ENCODE measurements around the gene BEND4.

The BEND4 gene

DNA sequence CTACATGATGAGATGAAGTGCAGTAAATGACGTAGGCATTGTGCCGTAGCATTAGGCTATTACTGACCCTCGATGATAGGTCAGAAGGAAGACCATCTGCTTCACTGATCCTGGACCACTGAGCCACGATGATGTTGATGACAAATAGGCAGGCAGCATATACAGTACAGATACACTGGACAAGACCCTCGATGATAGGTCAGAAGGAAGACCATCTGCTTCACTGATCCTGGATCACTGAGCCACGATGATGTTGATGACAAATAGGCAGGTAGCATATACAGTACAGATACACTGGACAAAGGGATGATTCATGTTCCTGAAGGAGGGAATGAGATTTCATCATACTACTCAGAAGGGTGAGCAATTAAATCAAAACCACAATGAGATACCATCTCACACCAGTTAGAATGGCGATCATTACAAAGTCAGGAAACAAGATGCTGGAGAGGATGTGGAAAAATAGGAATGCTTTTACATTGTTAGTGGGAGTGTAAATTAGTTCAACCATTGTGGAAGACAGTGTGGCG lies 50.9 kb downstream of the BEND4 start:
- Histone ChIP-seq H3K9me3 (ENCODE audit: insufficient read depth, low read depth, low read length) (no peaks in the 10 kb centered on the region), H3K27me3 (ENCODE audit: insufficient read depth, low read length) (no peaks in the 10 kb centered on the region), H3K4me1 (ENCODE audit: insufficient read depth, low read length) (no peaks in the 10 kb centered on the region), H3K27ac (ENCODE audit: low read depth, low read length) (no peak overlapping the region), H3K9ac (ENCODE audit: low read depth, low read length) (no peak overlapping the region), H3K36me3 (ENCODE audit: insufficient read depth, low read length) (no peaks in the 10 kb centered on the region), H3K4me3 (ENCODE audit: low read length) (no peak overlapping the region)
- 97% methylated on average over 8 of the region's 8 CpGs for WGBS

DNA sequence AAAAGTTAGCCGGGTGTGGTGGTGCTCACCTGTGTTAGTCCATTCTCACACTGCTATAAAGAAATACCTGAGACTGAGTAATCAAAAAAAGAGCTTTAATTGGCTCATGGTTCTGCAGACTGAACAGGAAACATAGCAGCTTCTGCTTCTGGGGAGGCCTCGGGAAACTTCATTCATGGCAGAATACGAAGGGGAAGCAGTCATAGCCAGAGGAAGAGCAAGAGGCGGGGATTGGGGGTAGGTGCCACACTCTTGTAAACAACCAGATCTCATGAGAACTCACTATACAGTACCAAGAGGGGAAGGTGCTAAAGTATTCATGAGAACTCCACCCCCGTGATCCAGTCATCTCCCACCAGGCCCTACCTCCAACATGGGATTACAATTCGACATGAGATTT lies 64.1 kb downstream of the BEND4 start:
- H3K27ac ChIP-seq (ENCODE audit: low read depth, low read length): no peak overlapping the region
- 96% methylated on average over 5 of the region's 6 CpGs for WGBS
- H3K36me3 ChIP-seq (ENCODE audit: insufficient read depth, low read length): peaks cover 16% of the 10 kb centered on the region
- H3K4me3 ChIP-seq (ENCODE audit: low read length): no peak overlapping the region
- H3K27me3 ChIP-seq (ENCODE audit: insufficient read depth, low read length): no peaks in the 10 kb centered on the region
- no peaks in the 10 kb centered on the region for H3K4me1 ChIP-seq (ENCODE audit: insufficient read depth, low read length)
- H3K9me3 ChIP-seq (ENCODE audit: insufficient read depth, low read depth, low read length): no peaks in the 10 kb centered on the region
- no peak overlapping the region for H3K9ac ChIP-seq (ENCODE audit: low read depth, low read length)

DNA sequence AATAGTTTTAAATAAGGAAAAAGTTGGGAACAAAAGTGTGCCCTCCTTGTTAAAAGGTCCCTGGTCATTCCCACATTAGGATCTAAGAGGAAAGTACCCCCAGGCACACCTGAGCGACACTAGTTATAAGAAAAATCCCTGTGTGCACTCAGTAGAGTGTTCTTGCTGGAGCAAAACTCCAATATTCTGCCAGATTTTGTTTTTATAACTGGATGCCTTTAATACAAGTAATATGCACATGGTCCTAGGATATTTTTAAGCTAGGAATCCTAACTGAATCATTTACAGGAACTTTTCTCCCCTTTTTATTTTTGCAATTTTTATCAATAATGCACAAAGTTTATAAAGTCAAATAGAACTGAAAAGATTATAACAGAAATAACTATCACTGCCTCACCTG lies 68.6 kb downstream of the BEND4 start:
- Histone ChIP-seq H3K9me3 (ENCODE audit: insufficient read depth, low read depth, low read length) (no peaks in the 10 kb centered on the region), H3K9ac (ENCODE audit: low read depth, low read length) (no peak overlapping the region), H3K4me3 (ENCODE audit: low read length) (no peak overlapping the region), H3K27ac (ENCODE audit: low read depth, low read length) (no peak overlapping the region), H3K36me3 (ENCODE audit: insufficient read depth, low read length) (peaks cover 30% of the 10 kb centered on the region), H3K27me3 (ENCODE audit: insufficient read depth, low read length) (no peaks in the 10 kb centered on the region), H3K4me1 (ENCODE audit: insufficient read depth, low read length) (no peaks in the 10 kb centered on the region)
- 100% methylated on average over 1 of the region's 1 CpG for WGBS

DNA sequence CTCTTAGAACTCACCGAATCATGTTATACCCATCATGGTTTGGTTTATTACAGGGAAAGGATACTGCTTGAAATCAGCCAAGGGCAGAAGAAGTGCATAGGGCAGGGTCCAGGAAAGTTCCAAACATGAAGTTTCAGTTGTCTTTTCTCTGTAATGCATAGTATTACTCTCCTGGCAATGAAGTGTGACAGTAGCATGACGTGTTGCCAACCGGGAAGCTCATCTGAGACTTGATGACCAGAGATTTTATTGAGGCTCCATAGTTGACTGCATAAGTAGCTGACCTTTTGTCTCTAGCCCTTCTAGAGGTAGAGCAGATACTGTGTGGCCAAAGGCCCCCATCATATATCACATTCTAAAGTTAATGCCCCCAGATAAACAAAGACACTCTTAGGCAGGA lies 72.1 kb downstream of the BEND4 start:
- Histone ChIP-seq H3K9ac (ENCODE audit: low read depth, low read length) (no peak overlapping the region), H3K36me3 (ENCODE audit: insufficient read depth, low read length) (peaks cover 41% of the 10 kb centered on the region), H3K4me3 (ENCODE audit: low read length) (no peak overlapping the region), H3K9me3 (ENCODE audit: insufficient read depth, low read depth, low read length) (no peaks in the 10 kb centered on the region), H3K4me1 (ENCODE audit: insufficient read depth, low read length) (no peaks in the 10 kb centered on the region), H3K27me3 (ENCODE audit: insufficient read depth, low read length) (no peaks in the 10 kb centered on the region), H3K27ac (ENCODE audit: low read depth, low read length) (no peak overlapping the region)
- 97% methylated on average over 3 of the region's 3 CpGs for WGBS

DNA sequence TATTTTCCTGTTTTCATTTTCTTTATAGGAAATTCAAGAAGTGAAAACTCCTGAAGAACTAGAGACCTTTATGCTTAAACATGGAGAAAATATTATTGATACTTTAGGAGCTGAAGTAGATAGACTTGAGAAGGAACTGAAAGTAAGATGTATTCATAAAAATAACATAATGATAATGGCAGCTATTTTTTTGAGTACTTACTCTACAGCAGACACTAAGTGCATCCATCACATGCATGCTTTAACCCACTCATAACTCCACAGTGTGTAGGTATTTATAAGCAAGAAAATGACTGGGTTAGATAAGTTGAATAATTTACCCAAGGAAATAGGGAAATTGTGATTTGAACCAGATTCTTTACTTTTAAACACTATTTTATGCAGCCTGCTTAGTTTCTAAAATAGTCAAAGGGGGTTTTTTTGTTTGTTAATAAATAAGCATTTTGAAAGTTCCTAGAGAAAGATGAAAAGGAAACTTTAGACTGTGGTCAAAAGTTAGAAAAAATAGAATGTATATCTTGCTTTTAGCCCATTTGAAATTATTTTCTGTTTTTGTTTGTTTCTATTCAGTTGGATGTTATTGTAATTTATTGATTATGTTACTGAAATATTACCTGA lies 74.2 kb downstream of the BEND4 start:
- Histone ChIP-seq H3K4me1 (ENCODE audit: insufficient read depth, low read length) (no peaks in the 10 kb centered on the region; the same call in 1 of the 2 replicates), H3K4me3 (ENCODE audit: low read length) (no peak overlapping the region), H3K9ac (ENCODE audit: low read depth, low read length) (no peak overlapping the region), H3K27ac (ENCODE audit: low read depth, low read length) (no peak overlapping the region), H3K27me3 (ENCODE audit: insufficient read depth, low read length) (no peaks in the 10 kb centered on the region), H3K9me3 (ENCODE audit: insufficient read depth, low read depth, low read length) (no peaks in the 10 kb centered on the region), H3K36me3 (ENCODE audit: insufficient read depth, low read length) (peaks cover 48% of the 10 kb centered on the region)

DNA sequence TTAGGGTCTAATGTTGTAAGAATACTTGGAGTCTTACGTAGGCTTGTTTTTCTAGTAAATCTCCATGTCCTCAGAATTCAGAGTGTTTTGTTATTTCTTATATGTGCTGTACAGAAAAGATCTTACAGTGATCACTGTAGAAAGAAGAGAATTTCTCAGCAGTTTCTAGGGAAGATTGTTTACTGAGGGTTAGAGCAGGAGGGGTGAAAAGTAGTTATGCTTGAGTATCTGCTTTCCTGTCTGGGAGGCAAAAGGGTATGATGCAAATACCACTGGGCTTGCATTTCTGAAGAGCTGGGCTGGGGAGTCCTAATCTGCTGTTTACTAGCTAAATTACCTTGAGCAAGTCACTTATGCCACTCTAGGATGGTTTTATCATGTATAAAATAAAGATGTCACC lies 78.2 kb downstream of the BEND4 start:
- Histone ChIP-seq H3K4me3 (ENCODE audit: low read length) (no peak overlapping the region), H3K9me3 (ENCODE audit: insufficient read depth, low read depth, low read length) (no peaks in the 10 kb centered on the region), H3K27me3 (ENCODE audit: insufficient read depth, low read length) (no peaks in the 10 kb centered on the region), H3K4me1 (ENCODE audit: insufficient read depth, low read length) (no peaks in the 10 kb centered on the region; the same call in 1 of the 2 replicates), H3K27ac (ENCODE audit: low read depth, low read length) (no peak overlapping the region), H3K36me3 (ENCODE audit: insufficient read depth, low read length) (peaks cover 69% of the 10 kb centered on the region), H3K9ac (ENCODE audit: low read depth, low read length) (no peak overlapping the region)
- 90% methylated on average over 1 of the region's 1 CpG for WGBS

DNA sequence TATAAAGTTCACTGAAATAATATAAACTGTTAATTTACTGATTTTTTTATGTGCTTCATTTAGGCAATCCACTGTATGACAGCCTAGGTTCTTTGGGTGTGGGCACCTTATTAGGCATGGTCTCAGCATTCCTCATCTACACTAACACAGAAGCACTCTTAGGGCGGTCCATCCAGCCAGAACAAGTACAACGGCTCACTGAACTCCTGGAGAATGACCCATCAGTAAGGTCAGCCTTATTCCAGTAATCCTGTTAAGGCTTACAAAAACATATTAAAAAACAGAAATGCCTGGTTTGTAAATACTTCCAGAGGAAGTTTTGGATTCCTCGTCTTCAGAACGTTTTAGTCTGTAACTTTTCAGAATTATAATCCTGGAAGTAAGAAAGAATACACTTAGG lies 82.0 kb downstream of the BEND4 start:
- 100% methylated on average over 4 of the region's 4 CpGs for WGBS
- Histone ChIP-seq H3K27ac (ENCODE audit: low read depth, low read length) (no peak overlapping the region), H3K4me1 (ENCODE audit: insufficient read depth, low read length) (no peaks in the 10 kb centered on the region; the same call in 1 of the 2 replicates), H3K9me3 (ENCODE audit: insufficient read depth, low read depth, low read length) (no peaks in the 10 kb centered on the region), H3K4me3 (ENCODE audit: low read length) (no peak overlapping the region), H3K27me3 (ENCODE audit: insufficient read depth, low read length) (no peaks in the 10 kb centered on the region), H3K9ac (ENCODE audit: low read depth, low read length) (no peak overlapping the region), H3K36me3 (ENCODE audit: insufficient read depth, low read length) (peaks cover 68% of the 10 kb centered on the region)

DNA sequence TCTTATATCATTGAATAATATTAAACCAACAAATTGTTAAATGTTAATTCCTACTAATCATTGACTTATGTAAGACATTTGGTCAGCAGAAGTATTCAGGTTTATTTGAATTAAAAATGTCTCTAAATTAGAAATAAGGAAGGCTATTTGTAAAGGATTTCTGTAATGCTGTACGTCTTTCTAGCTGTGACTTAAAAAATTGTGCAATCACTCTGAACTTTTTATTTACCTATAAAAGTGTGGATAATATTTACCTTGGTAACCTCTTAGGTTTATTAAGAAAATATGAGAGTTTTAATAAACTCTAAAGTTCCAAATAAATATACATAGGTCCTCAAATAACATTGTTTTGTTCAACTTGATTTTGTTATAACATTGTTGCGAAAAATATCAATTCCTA lies 85.2 kb downstream of the BEND4 start:
- H3K27me3 ChIP-seq (ENCODE audit: insufficient read depth, low read length): no peaks in the 10 kb centered on the region
- H3K36me3 ChIP-seq (ENCODE audit: insufficient read depth, low read length): peaks cover 82% of the 10 kb centered on the region
- no peaks in the 10 kb centered on the region for H3K9me3 ChIP-seq (ENCODE audit: insufficient read depth, low read depth, low read length)
- no peak overlapping the region for H3K9ac ChIP-seq (ENCODE audit: low read depth, low read length)
- H3K27ac ChIP-seq (ENCODE audit: low read depth, low read length): no peak overlapping the region
- no peak overlapping the region for H3K4me3 ChIP-seq (ENCODE audit: low read length)
- 100% methylated on average over 1 of the region's 2 CpGs for WGBS
- no peaks in the 10 kb centered on the region for H3K4me1 ChIP-seq (ENCODE audit: insufficient read depth, low read length)

DNA sequence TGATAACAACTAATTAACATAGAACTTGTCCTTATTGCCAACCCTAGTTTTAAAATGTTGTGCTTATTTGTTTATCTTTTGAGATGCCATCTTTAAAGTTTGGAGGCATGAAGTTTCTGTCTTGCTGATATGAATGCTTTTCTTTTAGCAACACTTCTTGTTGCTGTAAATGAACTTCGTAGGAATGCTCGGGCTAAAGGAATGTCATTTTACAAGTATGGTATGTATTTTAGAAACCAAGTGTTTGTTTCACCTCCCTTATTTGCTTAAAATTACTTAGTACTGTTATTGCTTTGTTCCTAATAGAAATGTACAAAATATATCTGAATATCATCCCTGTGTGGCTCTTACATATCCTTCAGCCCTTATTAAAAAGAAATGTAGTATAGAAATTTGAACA lies 86.1 kb downstream of the BEND4 start:
- no peak overlapping the region for H3K27ac ChIP-seq (ENCODE audit: low read depth, low read length)
- H3K9me3 ChIP-seq (ENCODE audit: insufficient read depth, low read depth, low read length): no peaks in the 10 kb centered on the region
- no peaks in the 10 kb centered on the region for H3K4me1 ChIP-seq (ENCODE audit: insufficient read depth, low read length)
- no peaks in the 10 kb centered on the region for H3K27me3 ChIP-seq (ENCODE audit: insufficient read depth, low read length)
- H3K9ac ChIP-seq (ENCODE audit: low read depth, low read length): no peak overlapping the region
- H3K36me3 ChIP-seq (ENCODE audit: insufficient read depth, low read length): peaks cover 80% of the 10 kb centered on the region
- H3K4me3 ChIP-seq (ENCODE audit: low read length): no peak overlapping the region
- 91% methylated on average over 2 of the region's 2 CpGs for WGBS

Data from HUES64 (cell line).